ENCODE measurements around the gene MRGPRE. TPM values are rescaled to one million over a fixed set of nuclear protein-coding genes. Genes with fewer than 3 reads are reported as not detected.

The MRGPRE gene
- total RNA-seq, 1 experiment from 2014 or later, result not detected

GRCh38 chr11:3234846-3235245 is 2.6 kb upstream of the MRGPRE start:
- Histone ChIP-seq H3F3A (ENCODE audit: low read length, unreplicated experiment) (no peaks in the 10 kb centered on the region), H3K79me2 (ENCODE audit: low read length) (no peaks in the 10 kb centered on the region), H3K9me3 (ENCODE audit: low read length) (no peaks in the 10 kb centered on the region), H2AFZ (ENCODE audit: low read length) (no peak overlapping the region), H3K27me3 (ENCODE audit: low read length) (peaks cover 40% of the 10 kb centered on the region), H3K9me2 (replicated peaks; ENCODE audit: low read length) (no peaks in the 10 kb centered on the region), H4K20me1 (ENCODE audit: low read length) (no peaks in the 10 kb centered on the region), H3K27ac (ENCODE audit: low read length) (no peak overlapping the region), H3K4me2 (ENCODE audit: low read length) (no peak overlapping the region), H3K36me3 (ENCODE audit: low read depth, low read length) (no peaks in the 10 kb centered on the region), H3K9ac (ENCODE audit: low read length) (no peak overlapping the region), H3K4me1 (ENCODE audit: insufficient read depth, low read length) (no peaks in the 10 kb centered on the region), H3K4me3 (ENCODE audit: low read length) (no peak overlapping the region)
- CTCF ChIA-PET, result no interaction called here
- intact Hi-C loops (cut with micrococcal nuclease), result no loop called here
- ATAC-seq, result no peak
- POLR2A ChIA-PET (ENCODE audit: unreplicated experiment), result no interaction called here
- no TSS peak for BruUV-seq (replicated peaks)
- DNase-seq, result no peak
- TF ChIP-seq EZH2phosphoT487 (IDR thresholded peaks at IDR 0.05; ENCODE audit: borderline replicate concordance, low read length) (no peak), EZH2 (IDR thresholded peaks at IDR 0.05; ENCODE audit: low read length, unreplicated experiment) (no peak), CTCF (conservative IDR thresholded peaks at IDR 0.05; ENCODE audit: low read depth, low read length) (no peak)

GRCh38 chr11:3232956-3233355 is 739 bp upstream of the MRGPRE start:
- CTCF ChIA-PET, result no interaction called here
- intact Hi-C loops (cut with micrococcal nuclease), result no loop called here

GRCh38 chr11:3231550-3231850 is 717 bp downstream of the MRGPRE start:
- ChIA-PET CTCF (no interaction called here), POLR2A (ENCODE audit: unreplicated experiment) (no interaction called here)
- Histone ChIP-seq H3K9me2 (replicated peaks; ENCODE audit: low read length) (no peaks in the 10 kb centered on the region), H3F3A (ENCODE audit: low read length, unreplicated experiment) (no peaks in the 10 kb centered on the region), H3K79me2 (ENCODE audit: low read length) (no peaks in the 10 kb centered on the region), H3K27ac (ENCODE audit: low read length) (no peak overlapping the region), H3K4me1 (ENCODE audit: insufficient read depth, low read length) (no peaks in the 10 kb centered on the region), H3K9ac (ENCODE audit: low read length) (no peak overlapping the region), H3K4me2 (ENCODE audit: low read length) (no peak overlapping the region), H3K4me3 (ENCODE audit: low read length) (no peak overlapping the region), H3K27me3 (ENCODE audit: low read length) (peaks cover 18% of the 10 kb centered on the region), H3K36me3 (ENCODE audit: low read depth, low read length) (no peaks in the 10 kb centered on the region), H2AFZ (ENCODE audit: low read length) (no peak overlapping the region), H3K9me3 (ENCODE audit: low read length) (no peaks in the 10 kb centered on the region), H4K20me1 (ENCODE audit: low read length) (no peaks in the 10 kb centered on the region)
- no TSS peak for BruUV-seq (replicated peaks)
- TF ChIP-seq EZH2 (IDR thresholded peaks at IDR 0.05; ENCODE audit: low read length, unreplicated experiment), result no peak
- TF ChIP-seq CTCF (conservative IDR thresholded peaks at IDR 0.05; ENCODE audit: low read depth, low read length), result no peak
- no peak for TF ChIP-seq EZH2phosphoT487 (IDR thresholded peaks at IDR 0.05; ENCODE audit: borderline replicate concordance, low read length)
- ATAC-seq (no peak), DNase-seq (no peak)
- intact Hi-C loops (cut with micrococcal nuclease), result no loop called here

More at GRCh38 chr11:3232956-3233355, 739 bp upstream of the MRGPRE start:
- TF ChIP-seq CTCF (conservative IDR thresholded peaks at IDR 0.05; ENCODE audit: low read depth, low read length) (no peak), EZH2 (IDR thresholded peaks at IDR 0.05; ENCODE audit: low read length, unreplicated experiment) (no peak), EZH2phosphoT487 (IDR thresholded peaks at IDR 0.05; ENCODE audit: borderline replicate concordance, low read length) (no peak)
- H3K9me2 ChIP-seq (replicated peaks; ENCODE audit: low read length), result no peaks in the 10 kb centered on the region
- no peak overlapping the region for H3K27ac ChIP-seq (ENCODE audit: low read length)
- peaks cover 25% of the 10 kb centered on the region for H3K27me3 ChIP-seq (ENCODE audit: low read length)
- no peaks in the 10 kb centered on the region for H4K20me1 ChIP-seq (ENCODE audit: low read length)
- no peaks in the 10 kb centered on the region for H3K4me1 ChIP-seq (ENCODE audit: insufficient read depth, low read length)
- H3K36me3 ChIP-seq (ENCODE audit: low read depth, low read length), result no peaks in the 10 kb centered on the region
- H3F3A ChIP-seq (ENCODE audit: low read length, unreplicated experiment), result no peaks in the 10 kb centered on the region
- BruUV-seq (replicated peaks), result no TSS peak
- ATAC-seq (no peak), DNase-seq (no peak)
- H2AFZ ChIP-seq (ENCODE audit: low read length), result no peak overlapping the region
- POLR2A ChIA-PET (ENCODE audit: unreplicated experiment), result no interaction called here
- no peak overlapping the region for H3K4me2 ChIP-seq (ENCODE audit: low read length)
- no peak overlapping the region for H3K4me3 ChIP-seq (ENCODE audit: low read length)
- H3K9ac ChIP-seq (ENCODE audit: low read length), result no peak overlapping the region
- no peaks in the 10 kb centered on the region for H3K79me2 ChIP-seq (ENCODE audit: low read length)
- no peaks in the 10 kb centered on the region for H3K9me3 ChIP-seq (ENCODE audit: low read length)
